Stimulated activated CD8-positive, alpha-beta memory T cell treated with anti-CD3 and anti-CD28 coated beads, Interleukin-12 subunit alpha, Interleukin-12 subunit beta, amount 100 ng/mL, for 4 hours (primary cell): Measurements from ENCODE around the gene ENPP7.

Experiments
- DNase-seq: peaks from one replicate; pipeline ENCODE4 v3.0.0-alpha.2; 2020; ENCODE audit warnings: low read depth

Gene ENPP7

DNA sequence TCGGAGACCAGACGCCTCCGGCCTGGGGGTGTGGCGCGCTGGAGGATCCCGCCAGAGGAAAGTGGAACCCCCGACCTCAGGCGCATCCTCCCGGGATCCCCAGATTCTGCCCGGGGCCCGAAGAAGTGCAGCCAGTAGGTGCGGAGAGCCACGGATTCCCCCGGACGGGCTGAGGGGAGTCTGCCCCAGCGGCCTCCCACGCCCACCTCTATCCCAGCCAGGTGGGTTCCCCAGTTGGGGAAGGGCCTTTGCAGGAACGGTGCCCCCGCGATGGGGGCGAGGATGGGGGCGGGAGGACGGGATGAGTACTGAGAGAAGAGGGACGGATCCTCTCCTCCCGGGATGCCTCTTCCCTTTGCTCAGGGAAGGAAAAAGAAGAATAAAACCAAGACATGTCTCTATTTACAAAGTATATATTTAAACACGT, 61.0 kb downstream of the ENPP7 start:
- no peak for DNase-seq
